HepG2 (cell line): ENCODE measurements around the gene U2SURP.
"Not testable (repeated sequence)": the region's sequence is repeated elsewhere in the genome, so short reads cannot be mapped to it uniquely, and the experiment has no call there.

Experiments
- CTCF ChIP-seq: sonication (generic); formaldehyde crosslinking; IDR thresholded peaks from 2 replicates; pipeline ENCODE4 v1.5.0; 2020; ENCODE audit warnings: mild to moderate bottlenecking, missing genetic modification reagents, moderate library complexity
- EZH2 ChIP-seq: conservative IDR thresholded peaks from 2 replicates; pipeline ENCODE4 v1.6.1; 2012; ENCODE audit warnings: mild to moderate bottlenecking, low read depth, low read length, moderate library complexity
- JUNB ChIP-seq: sonication (generic); formaldehyde crosslinking; IDR thresholded peaks from 2 replicates; pipeline ENCODE4 v1.8.0; 2022; ENCODE audit warnings: missing genetic modification reagents, mild to moderate bottlenecking, borderline replicate concordance
- POLR2A ChIP-seq, 2 experiments: IDR thresholded peaks; 2 replicates each; pipeline ENCODE4 v1.6.1; 2011; ENCODE audit warnings: low read depth in 2 of 2, low read length in 2 of 2, mild to moderate bottlenecking in 1 of 2, moderate library complexity in 1 of 2; ENCODE audit not compliant: insufficient read depth in 1 of 2
- SP4 ChIP-seq: sonication (generic); formaldehyde crosslinking; IDR thresholded peaks from 2 replicates; pipeline ENCODE4 v1.8.1; 2023; ENCODE audit warnings: mild to moderate bottlenecking, missing genetic modification reagents
- SYNCRIP ChIP-seq: fragments of 200-400 bp; formaldehyde crosslinking; IDR thresholded peaks from 2 replicates; pipeline ENCODE4 v1.6.1; 2018; ENCODE audit warnings: mild to moderate bottlenecking, low read depth, low read length; ENCODE audit not compliant: insufficient read depth
- THYN1 ChIP-seq: sonication (generic); formaldehyde crosslinking; IDR thresholded peaks from 2 replicates; pipeline ENCODE4 v1.8.1; 2023; ENCODE audit warnings: low read depth, mild to moderate bottlenecking, moderate library complexity, missing genetic modification reagents, borderline replicate concordance
- TP53 ChIP-seq: sonication (generic); formaldehyde crosslinking; conservative IDR thresholded peaks from 2 replicates; pipeline ENCODE4 v1.4.0; 2020; ENCODE audit warnings: missing genetic modification reagents
- ZNF224 ChIP-seq: sonication (generic); formaldehyde crosslinking; IDR thresholded peaks from 2 replicates; pipeline ENCODE4 v1.5.0; 2020; ENCODE audit warnings: mild to moderate bottlenecking, missing genetic modification reagents
- ZSCAN30 ChIP-seq: sonication (generic); formaldehyde crosslinking; IDR thresholded peaks from 2 replicates; pipeline ENCODE4 v1.5.0; 2020; ENCODE audit warnings: mild to moderate bottlenecking, missing genetic modification reagents

GRCh38 chr3:143046075-143046474 is 44.7 kb downstream of the U2SURP start:
- not testable (repeated sequence) for TF ChIP-seq JUNB (CRISPR knock-in tag); SP4 (CRISPR knock-in tag); SYNCRIP; THYN1; EZH2; ZSCAN30 (CRISPR knock-in tag); CTCF (CRISPR knock-in tag); POLR2A (IDR thresholded peaks at IDR 0.05; ENCODE audit: insufficient read depth in 1 of 2, low read depth in 2 of 2, low read length in 2 of 2); TP53 (CRISPR knock-in tag); ZNF224 (CRISPR knock-in tag)
